GM12892 (cell line): ENCODE results near the gene THRB.

Experiments used
- POLR2A ChIP-seq: IDR thresholded peaks from 2 replicates; pipeline ENCODE4 v1.6.1; 2011; ENCODE audit warnings: low read depth, low read length, control low read depth
- POLR2AphosphoS5 ChIP-seq: IDR thresholded peaks from 2 replicates; pipeline ENCODE4 v1.6.1; 2011; ENCODE audit warnings: low read depth, low read length, control low read depth

- TF ChIP-seq POLR2AphosphoS5 (no peak), POLR2A (no peak)
Observed at GRCh38 chr3:24480497-24480896, 14.2 kb downstream of the THRB start.
